Erythroblast (primary cell): Measurements from ENCODE around the gene CRTAC1.

ENCODE experiments used
- GATA1 ChIP-seq: IDR thresholded peaks from 2 replicates; pipeline ENCODE4 v1.6.1; 2011; ENCODE audit warnings: low read depth, mild to moderate bottlenecking, control low read depth, low read length, moderate library complexity
- POLR2A ChIP-seq: IDR thresholded peaks from 2 replicates; pipeline ENCODE4 v1.6.1; 2011; ENCODE audit warnings: mild to moderate bottlenecking, low read length

GRCh38 chr10:97981816-97982215 lies 48.6 kb downstream of the CRTAC1 start:
- TF ChIP-seq POLR2A (no peak), GATA1 (no peak)
